Retinal pigment epithelial cell (primary cell): ENCODE data around the gene UST.

ENCODE experiments used
- DNase-seq: peaks from one replicate; pipeline ENCODE4 v3.0.0-alpha.2; 2010; ENCODE audit warnings: low read depth
- H3K4me3 ChIP-seq: 2 replicates; pipeline ENCODE4 v1.5.1; 2011; ENCODE audit warnings: mild to moderate bottlenecking, low read length, control low read depth, moderate library complexity
- CTCF ChIP-seq: conservative IDR thresholded peaks from 2 replicates; pipeline ENCODE4 v1.5.1; 2011; ENCODE audit warnings: low read depth, low read length, control low read depth, inconsistent platforms

The UST gene

GRCh38 chr6:148827416-148828045 is 80.7 kb downstream of the UST start:
- no peak for DNase-seq
- H3K4me3 ChIP-seq, result no peak overlapping the region
- no peak for TF ChIP-seq CTCF

- no peak for TF ChIP-seq CTCF
- DNase-seq, result no peak
- H3K4me3 ChIP-seq, result no peak overlapping the region
Measured at GRCh38 chr6:148828047-148828446, 81.2 kb downstream of the UST start.

- H3K4me3 ChIP-seq, result no peak overlapping the region
- TF ChIP-seq CTCF, result no peak
- no peak for DNase-seq
Measured at GRCh38 chr6:148829415-148830101, 82.7 kb downstream of the UST start.

- DNase-seq, result no peak
- no peak overlapping the region for H3K4me3 ChIP-seq
- TF ChIP-seq CTCF, result no peak
Measured at GRCh38 chr6:148830614-148831013, 83.8 kb downstream of the UST start.

- no peak for DNase-seq
- TF ChIP-seq CTCF, result no peak
- H3K4me3 ChIP-seq, result no peak overlapping the region
Measured at GRCh38 chr6:148831064-148831463, 84.2 kb downstream of the UST start.

GRCh38 chr6:148831531-148831930 is 84.7 kb downstream of the UST start:
- no peak for TF ChIP-seq CTCF
- H3K4me3 ChIP-seq, result no peak overlapping the region
- no peak for DNase-seq

- DNase-seq, result no peak
- H3K4me3 ChIP-seq, result no peak overlapping the region
- TF ChIP-seq CTCF, result no peak
Measured at GRCh38 chr6:148835920-148836441, 89.2 kb downstream of the UST start.
